Motor neuron (in vitro differentiated cells): ENCODE data around the gene PPL. TPM values are rescaled to one million over a fixed set of nuclear protein-coding genes. Genes with fewer than 3 reads are reported as not detected.
"Not testable (repeated sequence)": the region's sequence is repeated elsewhere in the genome, so short reads cannot be mapped to it uniquely, and the experiment has no call there.

Experiments used
- ATAC-seq, 8 experiments: fragments of 200-7000 bp; cut with Tn5 transposase; replicated peaks in 6 of 8; 2 replicates each; pipeline ENCODE4 v1.8.0; 2021; ENCODE audit warnings: mild to moderate bottlenecking in 8 of 8, moderate library complexity in 8 of 8
- H3K27ac ChIP-seq, 2 donors: fragments of 250-450 bp; sonication (Bioruptor Pico); 2 replicates each; pipeline ENCODE4 v1.9.0; 2021; ENCODE audit warnings: antibody characterized with exemption in 2 of 2, mild to moderate bottlenecking in 2 of 2, moderate library complexity in 1 of 2
- H3K4me1 ChIP-seq, 2 donors: fragments of 250-450 bp; sonication (Bioruptor Pico); replicated peaks in 1 of 2; 2 replicates each; pipeline ENCODE4 v1.6.1; 2021; ENCODE audit warnings: antibody characterized with exemption in 2 of 2, mild to moderate bottlenecking in 2 of 2, moderate library complexity in 1 of 2
- H3K4me3 ChIP-seq, 5 donors: fragments of 250-450 bp; sonication (Bioruptor Pico); 2 replicates each; pipeline ENCODE4 v1.9.0; 2021; ENCODE audit warnings: antibody characterized with exemption in 5 of 5, mild to moderate bottlenecking in 5 of 5, moderate library complexity in 4 of 5
- WGBS, 10 experiments: fragments of 450-650 bp; shearing (Covaris generic); methylation state at CpG; one replicate each; pipeline ENCODE4 v1.0.0; 2022; 5-methylcytosine and 5-hydroxymethylcytosine counted together
- in situ Hi-C, 9 experiments: fragments of 400-800 bp; cut with MboI; loops; one replicate each; pipeline ENCODE4 v1.15.0; 2021; ENCODE audit warnings: low sequenced_read_pairs in 9 of 9, low pct_unique_long_range_greater_than_20kb in 2 of 9; ENCODE audit not compliant: unreplicated experiment in 9 of 9
- total RNA-seq, 8 experiments: library from RNA; unstranded; fragments of 300-600 nt; gene quantifications; 2 replicates each; pipeline versions ENCODE4 v1.2.3 to v1.2.4, GENCODE V29; 2022

The PPL gene
- total RNA-seq, 8 experiments from 2014 or later = 0.92 to 357 (median 3.6) TPM

GRCh38 chr16:4968879-4969483 lies 32.0 kb upstream of the PPL start:
- 23 to 85% (median 71%) methylated on average over 3 to 12 of the region's 13 CpGs for WGBS, 10 experiments
- Histone ChIP-seq H3K4me1 (peaks cover 17% of the 10 kb centered on the region in 2 donors), H3K27ac (no peak overlapping the region), H3K4me3 (no peak overlapping the region)
- ATAC-seq = peak in 1 of 8 experiments; percentile 73
- in situ Hi-C loops = loop anchor here in 1 of 9 experiments (25.0 kb wide), 1 partner anchor 257 kb away; no protein-coding TSS in a partner anchor

- not testable (repeated sequence) for H3K4me3 ChIP-seq, H3K27ac ChIP-seq, ATAC-seq
- in situ Hi-C loops = loop anchor here in 1 of 9 experiments (25.0 kb wide), 1 partner anchor 256 kb away; no protein-coding TSS in a partner anchor
- peaks cover 17% of the 10 kb centered on the region in 2 donors for H3K4me1 ChIP-seq
- 75 to 100% (median 84%) methylated on average over 1 to 4 of the region's 12 CpGs; no CpG with 5 or more reads in 6 of the 10 experiments for WGBS, 10 experiments
These were observed 31.3 kb upstream of the PPL start for GRCh38 chr16:4968278-4968677.

DNA sequence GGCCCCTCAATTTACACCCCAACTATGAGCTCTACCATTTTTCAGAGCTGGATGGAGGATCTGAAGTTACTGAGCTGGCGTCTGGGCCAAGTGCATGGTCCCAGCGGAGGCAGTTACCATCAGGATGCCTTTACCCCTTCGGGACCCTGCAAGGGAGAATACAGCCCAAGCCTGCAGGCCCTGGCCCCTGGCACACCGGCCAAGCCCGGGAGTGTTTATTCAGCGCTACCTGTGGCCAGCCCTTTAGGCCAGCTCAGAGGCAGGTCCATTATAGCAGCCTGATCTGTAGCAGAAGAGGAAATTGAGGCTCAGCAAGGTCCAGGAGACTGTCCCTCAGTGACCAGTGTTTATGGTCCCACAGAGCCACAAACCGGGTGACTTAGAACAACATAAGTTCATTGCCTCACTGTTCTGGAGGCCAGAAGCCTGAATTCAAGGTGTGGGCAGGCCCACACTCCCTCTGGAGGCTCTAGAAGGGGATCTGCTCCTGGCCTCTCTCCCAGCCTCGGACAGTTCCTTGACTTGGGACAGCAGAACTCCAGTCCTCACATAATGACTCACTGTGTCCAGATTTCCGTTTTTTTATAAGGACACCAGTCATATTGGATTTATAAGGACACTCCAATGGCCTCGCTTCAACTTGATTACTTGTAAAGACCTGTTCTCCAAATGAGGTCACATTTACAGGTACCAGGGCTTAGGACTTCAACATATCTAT lies 29.9 kb upstream of the PPL start:
- 29 to 100% (median 100%) methylated on average over 1 to 4 of the region's 10 CpGs; no CpG with 5 or more reads in 1 of the 10 experiments for WGBS, 10 experiments
- peaks cover 5 to 6% of the 10 kb centered on the region in 2 donors for H3K4me1 ChIP-seq
- H3K4me3 ChIP-seq = no peak overlapping the region
- in situ Hi-C loops = loop anchor here in 1 of 9 experiments (25.0 kb wide), 1 partner anchor 255 kb away; no protein-coding TSS in a partner anchor
- ATAC-seq = peak in 2 of 8 experiments; percentile 57 to 72
- H3K27ac ChIP-seq = no peak overlapping the region

DNA sequence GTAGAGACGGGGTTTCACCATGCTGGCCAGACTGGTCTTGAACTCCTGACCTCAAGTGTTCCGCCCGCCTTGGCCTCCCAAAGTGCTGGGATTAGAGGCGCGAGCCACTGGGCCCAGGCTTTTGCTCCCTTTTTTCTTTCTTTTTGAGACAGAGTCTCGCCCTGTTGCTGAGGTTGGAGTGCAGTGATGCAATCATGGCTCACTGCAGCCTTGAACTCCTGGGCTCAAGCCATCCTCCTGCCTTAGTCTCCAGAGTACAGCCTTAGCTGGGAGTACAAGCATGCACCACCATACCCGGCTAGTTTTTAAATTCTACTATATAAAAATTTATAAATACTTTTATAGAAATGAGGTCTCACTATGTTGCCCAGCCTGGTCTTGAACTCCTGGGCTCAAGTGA lies 26.6 kb upstream of the PPL start:
- not testable (repeated sequence) for H3K27ac ChIP-seq, ATAC-seq
- 50 to 100% (median 80%) methylated on average over 1 to 6 of the region's 7 CpGs; no CpG with 5 or more reads in 2 of the 10 experiments for WGBS, 10 experiments

DNA sequence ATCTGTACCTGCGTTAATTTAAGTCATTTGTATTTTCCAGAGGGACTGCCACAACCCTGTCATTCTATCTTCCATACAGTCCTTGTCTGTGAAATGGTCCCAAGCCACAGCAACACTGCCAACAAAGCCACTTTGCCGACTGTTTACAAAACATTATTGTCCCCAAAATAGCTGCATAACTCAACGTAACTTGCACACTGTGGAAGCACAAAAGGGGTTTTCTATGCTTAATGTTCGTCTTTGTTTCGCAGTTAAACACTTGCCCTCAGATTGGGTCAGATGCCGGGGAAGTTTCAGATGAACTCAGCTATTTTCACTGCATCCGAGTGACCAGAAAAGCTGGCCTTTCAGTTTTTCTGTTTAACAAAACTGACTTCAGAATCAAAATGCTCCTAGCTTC lies 25.8 kb upstream of the PPL start:
- Histone ChIP-seq H3K4me1 (peaks cover 0 to 5% of the 10 kb centered on the region in 2 donors), H3K27ac (no peak overlapping the region), H3K4me3 (no peak overlapping the region)
- WGBS, 10 experiments = 20 to 71% (median 61%) methylated on average over 1 to 7 of the region's 7 CpGs
- ATAC-seq = no peak
- in situ Hi-C loops = loop anchor here in 1 of 9 experiments (25.0 kb wide), 1 partner anchor 250 kb away; no protein-coding TSS in a partner anchor

More for the DNA sequence above, 26.6 kb upstream of the PPL start:
- in situ Hi-C loops = loop anchor here in 1 of 9 experiments (25.0 kb wide), 1 partner anchor 251 kb away; no protein-coding TSS in a partner anchor
- H3K4me1 ChIP-seq, H3K4me3 ChIP-seq: not testable (repeated sequence)

DNA sequence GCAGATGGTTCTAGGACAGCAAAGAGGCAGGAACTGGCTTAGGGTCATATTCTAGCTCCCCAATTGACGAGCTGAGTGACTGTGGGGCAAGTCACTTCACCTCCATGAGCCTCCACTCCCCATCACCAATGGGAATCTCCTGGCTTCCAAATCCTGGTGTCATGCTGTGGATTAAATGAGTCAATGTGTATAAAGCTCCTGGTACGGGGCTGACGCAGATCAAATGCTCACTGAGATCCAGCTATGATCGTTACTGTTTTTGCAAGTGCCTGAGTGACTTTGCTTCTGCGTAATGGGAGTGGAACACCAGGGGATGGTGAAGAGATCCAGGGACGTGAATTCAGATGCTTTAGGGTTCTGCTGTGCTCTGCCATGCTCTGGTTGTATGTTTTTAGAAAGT lies 23.6 kb upstream of the PPL start:
- no peak overlapping the region for H3K4me3 ChIP-seq
- in situ Hi-C loops = loop anchor here in 1 of 9 experiments (25.0 kb wide), 1 partner anchor 248 kb away; no protein-coding TSS in a partner anchor
- WGBS, 10 experiments = 33 to 88% (median 75%) methylated on average over 1 to 6 of the region's 6 CpGs; no CpG with 5 or more reads in 3 of the 10 experiments
- H3K4me1 ChIP-seq = peaks cover 0 to 5% of the 10 kb centered on the region in 2 donors
- no peak for ATAC-seq
- H3K27ac ChIP-seq = no peak overlapping the region

DNA sequence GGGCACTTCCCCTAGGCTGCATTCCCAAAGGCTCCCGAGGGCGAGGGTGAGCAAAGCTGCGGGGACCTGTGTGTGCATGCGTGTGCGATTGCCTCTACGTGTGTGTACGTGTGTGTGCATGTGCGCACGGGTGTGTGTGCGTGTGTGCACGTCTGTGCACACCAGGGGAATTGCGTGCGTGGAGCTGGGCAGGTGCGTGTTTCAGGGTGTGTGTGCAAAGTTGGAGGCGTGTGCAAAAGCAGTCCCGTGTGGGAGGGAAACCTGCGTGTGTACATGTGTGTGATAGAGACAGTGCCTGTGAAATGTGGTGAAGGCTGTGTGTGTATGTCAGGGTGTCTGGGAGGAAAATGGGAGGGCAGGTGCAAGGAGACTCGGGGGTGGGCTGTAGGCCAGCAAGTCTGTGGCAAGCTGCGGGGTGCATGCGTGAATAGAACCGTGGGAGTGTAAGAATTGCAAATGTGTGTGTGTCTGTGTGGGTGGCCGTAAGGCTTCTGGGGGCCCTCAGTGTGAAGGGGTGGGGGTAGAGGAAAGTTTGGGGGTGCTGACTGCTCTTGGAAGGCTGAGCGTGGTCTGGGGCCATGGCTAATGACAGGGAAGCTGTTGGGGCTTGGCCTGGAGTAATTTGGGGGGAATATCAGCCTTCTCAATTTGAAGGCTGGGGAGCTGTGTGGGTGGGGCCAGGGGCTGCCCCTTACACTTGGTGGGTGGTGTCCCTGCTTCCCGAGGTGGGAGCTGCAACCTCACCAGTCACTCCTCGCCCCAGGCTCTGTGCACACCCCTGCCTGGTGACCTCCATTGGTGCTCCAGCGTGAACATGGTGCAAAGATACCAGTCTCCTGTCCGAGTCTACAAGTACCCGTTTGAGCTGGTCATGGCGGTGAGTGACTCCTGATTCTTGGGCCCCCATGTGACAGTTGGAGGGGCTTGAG lies 21.8 kb upstream of the PPL start:
- in situ Hi-C loops = loop anchor here in 1 of 9 experiments (25.0 kb wide), 1 partner anchor 246 kb away; no protein-coding TSS in a partner anchor
- Histone ChIP-seq H3K4me3 (peak overlapping the region; percentile 45 to 60 (median 54)), H3K27ac (no peak overlapping the region), H3K4me1 (peaks cover 0 to 5% of the 10 kb centered on the region in 2 donors)
- ATAC-seq = no peak
- 10 to 90% (median 42%) methylated on average over 2 to 12 of the region's 29 CpGs; no CpG with 5 or more reads in 2 of the 10 experiments for WGBS, 10 experiments

DNA sequence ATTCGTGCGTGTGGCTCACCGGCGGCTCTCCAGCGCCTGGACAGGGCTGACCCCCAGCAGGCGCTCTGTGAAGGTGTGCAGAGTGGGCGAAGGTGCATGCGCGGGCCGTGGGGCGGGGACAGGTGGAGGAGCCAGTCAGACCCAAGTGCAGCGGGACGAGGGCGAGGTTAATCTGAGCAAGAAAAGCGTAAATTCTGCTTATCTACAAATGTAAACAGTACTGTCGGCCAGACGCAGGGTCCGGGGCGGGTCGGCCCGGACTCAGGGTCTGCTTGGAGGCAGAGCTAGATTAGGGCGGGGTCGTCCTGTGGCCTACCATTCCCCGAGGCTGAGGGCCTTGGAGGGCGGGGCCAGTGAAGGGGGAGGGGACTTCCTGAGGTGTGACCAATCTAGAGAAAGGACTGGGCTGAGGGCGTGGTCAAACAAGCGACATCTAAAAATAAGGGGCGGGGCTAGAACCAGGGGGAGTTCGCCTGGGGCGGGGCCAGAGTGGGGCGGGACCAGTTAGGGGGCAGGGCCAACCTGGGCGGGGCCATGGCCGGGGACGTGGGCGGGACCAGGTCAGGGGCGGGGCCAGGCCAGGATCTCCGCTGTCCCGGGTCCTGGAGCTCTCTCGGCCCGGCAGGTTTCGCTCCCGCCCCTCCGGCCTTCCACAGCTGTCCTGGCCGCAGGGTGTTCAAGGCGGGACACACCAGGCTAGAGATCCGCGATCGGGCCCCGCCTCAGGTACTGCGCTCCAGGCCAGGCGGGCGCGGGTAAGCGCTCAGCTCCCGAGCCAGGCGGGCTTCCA lies 21.0 kb upstream of the PPL start, which contains the start of gene SEC14L5:
SEC14L5 (plus strand) TSS at position 611 of the 790 bp plus-strand sequence. CDS start 994 bp downstream, outside the sequence.
- H3K27ac ChIP-seq = no peak within 1 kb of the TSS
- 0 to 20% (median 0%) methylated on average over 1 to 18 of the region's 56 CpGs; no CpG with 5 or more reads in 5 of the 10 experiments for WGBS, 10 experiments
- peaks cover 0 to 5% of the 10 kb centered on the region in 2 donors for H3K4me1 ChIP-seq
- ATAC-seq = peak; percentile 83 to 93 (median 92)
- in situ Hi-C loops = loop anchor here in 1 of 9 experiments (25.0 kb wide), 1 partner anchor 246 kb away; no protein-coding TSS in a partner anchor
- peak within 1 kb of the TSS; percentile 45 to 60 (median 54) for H3K4me3 ChIP-seq

DNA sequence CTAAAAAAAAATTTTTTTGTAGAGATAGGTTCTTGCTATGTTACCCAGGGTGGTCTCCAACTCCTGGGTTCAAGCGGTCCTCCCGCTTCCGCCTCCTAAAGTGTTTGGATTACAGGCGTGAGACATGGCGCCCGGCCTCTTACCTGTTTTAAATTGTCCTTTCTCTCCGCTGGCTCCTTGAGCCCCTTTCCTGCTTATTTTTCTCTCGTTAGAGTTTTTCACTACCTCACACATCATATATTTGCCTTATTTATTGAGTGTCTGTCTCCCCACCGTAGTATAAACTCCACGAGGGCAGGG lies 20.4 kb upstream of the PPL start:
- in situ Hi-C loops = loop anchor here in 1 of 9 experiments (25.0 kb wide), 1 partner anchor 245 kb away; no protein-coding TSS in a partner anchor
- 0 to 27% (median 22%) methylated on average over 2 to 9 of the region's 10 CpGs; no CpG with 5 or more reads in 5 of the 10 experiments for WGBS, 10 experiments
- H3K27ac ChIP-seq = no peak overlapping the region
- no peak for ATAC-seq
- peak overlapping the region; percentile 45 to 60 (median 54) for H3K4me3 ChIP-seq
- H3K4me1 ChIP-seq = peaks cover 0 to 5% of the 10 kb centered on the region in 2 donors

DNA sequence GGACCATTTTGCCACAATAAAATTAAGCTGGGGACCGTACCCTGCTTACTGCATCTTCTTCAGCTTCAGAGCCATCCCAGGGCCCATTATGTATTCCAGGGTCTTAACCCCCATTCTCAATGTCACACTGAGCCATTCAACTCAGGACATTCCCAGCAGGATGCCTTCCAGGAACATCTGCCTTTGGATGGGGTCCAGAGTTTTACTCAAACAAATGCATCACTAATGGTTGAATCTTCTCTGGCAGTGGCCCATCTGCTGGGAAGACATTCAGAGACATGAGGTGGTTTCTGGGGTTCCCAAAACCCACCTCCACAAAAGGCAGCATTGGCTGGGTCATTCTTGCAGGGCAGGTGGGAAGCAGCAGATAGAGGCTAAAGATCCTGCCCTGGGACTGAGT lies 17.8 kb upstream of the PPL start:
- no peak for ATAC-seq
- in situ Hi-C loops = loop anchor here in 1 of 9 experiments (25.0 kb wide), 1 partner anchor 242 kb away; no protein-coding TSS in a partner anchor
- 57 to 100% (median 100%) methylated on average over 1 of the region's 1 CpG; no CpG with 5 or more reads in 7 of the 10 experiments for WGBS, 10 experiments

DNA sequence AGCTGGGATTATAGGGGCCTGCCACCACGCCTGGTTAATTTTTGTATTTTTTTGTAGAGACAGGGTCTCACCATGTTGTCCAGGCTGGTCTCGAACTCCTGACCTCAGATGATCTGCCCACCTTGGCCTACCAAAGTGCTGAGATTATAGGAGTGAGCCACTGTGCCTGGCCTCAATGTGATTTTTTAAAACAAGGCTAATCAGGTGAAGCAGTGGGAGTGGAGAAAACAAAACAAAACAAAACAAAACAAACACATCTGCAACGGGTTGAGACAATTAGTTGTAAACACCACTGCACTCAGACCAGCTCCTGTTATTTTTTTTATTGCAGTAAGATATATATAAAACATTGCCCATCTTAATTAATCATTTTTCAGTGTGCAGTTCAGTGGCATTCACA lies 14.6 kb upstream of the PPL start:
- H3K27ac ChIP-seq, H3K4me3 ChIP-seq, H3K4me1 ChIP-seq, ATAC-seq: not testable (repeated sequence)
- in situ Hi-C loops = loop anchor here in 1 of 9 experiments (25.0 kb wide), 1 partner anchor 239 kb away; no protein-coding TSS in a partner anchor
- 11 to 100% (median 67%) methylated on average over 1 to 3 of the region's 3 CpGs; no CpG with 5 or more reads in 3 of the 10 experiments for WGBS, 10 experiments

More for the DNA sequence above, 17.8 kb upstream of the PPL start:
- Histone ChIP-seq H3K4me1 (peaks cover 0 to 5% of the 10 kb centered on the region in 2 donors), H3K27ac (no peak overlapping the region), H3K4me3 (no peak overlapping the region)
